ENCODE results near the gene DISC1.

The DISC1 gene

GRCh38 chr1:231670755-231671154 lies 44.2 kb downstream of the DISC1 start:
- no peak for DNase-seq

GRCh38 chr1:231674575-231674974 lies 48.0 kb downstream of the DISC1 start:
- DNase-seq: no peak

GRCh38 chr1:231676487-231676886 lies 49.9 kb downstream of the DISC1 start:
- DNase-seq: no peak

GRCh38 chr1:231677442-231677841 lies 50.9 kb downstream of the DISC1 start:
- DNase-seq: no peak

- DNase-seq: no peak
These were observed 51.4 kb downstream of the DISC1 start for GRCh38 chr1:231678011-231678432.

GRCh38 chr1:231679109-231679508 lies 52.5 kb downstream of the DISC1 start:
- DNase-seq: no peak

- DNase-seq: no peak
These were observed 54.4 kb downstream of the DISC1 start for GRCh38 chr1:231681006-231681405.

GRCh38 chr1:231682779-231683178 lies 56.2 kb downstream of the DISC1 start:
- no peak for DNase-seq

- DNase-seq: no peak
These were observed 57.0 kb downstream of the DISC1 start for GRCh38 chr1:231683439-231684165.

GRCh38 chr1:231684356-231685244 lies 58.0 kb downstream of the DISC1 start:
- DNase-seq: no peak

GRCh38 chr1:231686384-231686783 lies 59.8 kb downstream of the DISC1 start:
- DNase-seq: no peak

- no peak for DNase-seq
These were observed 62.4 kb downstream of the DISC1 start for GRCh38 chr1:231688989-231689388.

- DNase-seq: no peak
These were observed 63.5 kb downstream of the DISC1 start for GRCh38 chr1:231690059-231690458.

- no peak for DNase-seq
These were observed 65.1 kb downstream of the DISC1 start for GRCh38 chr1:231691618-231692259.

- no peak for DNase-seq
These were observed 66.9 kb downstream of the DISC1 start for GRCh38 chr1:231693361-231694074.

- no peak for DNase-seq
These were observed 67.5 kb downstream of the DISC1 start for GRCh38 chr1:231694075-231694431.

GRCh38 chr1:231694465-231695077 lies 68.0 kb downstream of the DISC1 start:
- DNase-seq: no peak

GRCh38 chr1:231695439-231696255 lies 69.1 kb downstream of the DISC1 start:
- no peak for DNase-seq

GRCh38 chr1:231699784-231700183 lies 73.2 kb downstream of the DISC1 start:
- DNase-seq: no peak

- DNase-seq: no peak
These were observed 74.7 kb downstream of the DISC1 start for GRCh38 chr1:231701306-231701705.

- no peak for DNase-seq
These were observed 75.7 kb downstream of the DISC1 start for GRCh38 chr1:231702331-231702730.

- DNase-seq: no peak
These were observed 76.2 kb downstream of the DISC1 start for GRCh38 chr1:231702804-231703203.
